ENCODE measurements around the gene ZNF579. TPM values are rescaled to one million over a fixed set of nuclear protein-coding genes. Genes with fewer than 3 reads are reported as not detected.

ZNF579 gene
- total and polyA plus RNA-seq, 2 of the 13 experiments (the other 11 are each of a cell fraction or from before 2014, with no cell fraction given), result 2.1 to 2.9 TPM

DNA sequence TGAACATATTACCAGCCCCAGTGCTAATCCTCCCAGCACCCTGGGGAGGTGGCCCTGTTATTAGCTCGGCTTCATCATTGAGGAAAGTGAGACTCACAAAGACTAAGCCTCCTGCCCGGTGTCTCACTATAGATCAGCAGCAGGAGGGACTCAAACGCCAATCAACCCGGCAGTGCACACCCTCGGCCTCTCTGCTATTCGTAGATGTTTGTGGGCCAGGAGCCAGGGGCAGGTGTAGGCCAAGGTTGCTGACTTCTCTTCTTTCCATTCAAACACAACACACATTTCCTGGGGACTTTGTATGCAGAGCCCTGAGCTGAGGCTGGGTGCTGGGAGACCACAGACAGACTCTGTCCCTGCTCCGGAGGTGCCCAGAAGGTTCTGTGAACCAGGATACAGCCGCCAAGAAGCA is 25.9 kb downstream of the ZNF579 start (continued):
- no peak for TF ChIP-seq ZNF639 (CRISPR knock-in tag; conservative IDR thresholded peaks at IDR 0.05)
- TF ChIP-seq KDM2A (CRISPR knock-in tag; IDR thresholded peaks at IDR 0.05; ENCODE audit: borderline replicate concordance, low read depth), result peak; percentile 49
- TF ChIP-seq ZNF138 (CRISPR knock-in tag; IDR thresholded peaks at IDR 0.05; ENCODE audit: low read depth), result no peak
- peak; percentile 47; the same call in 1 of the 2 replicates for TF ChIP-seq MEF2D (CRISPR knock-in tag; IDR thresholded peaks at IDR 0.05)
- TF ChIP-seq, protein P1, sequence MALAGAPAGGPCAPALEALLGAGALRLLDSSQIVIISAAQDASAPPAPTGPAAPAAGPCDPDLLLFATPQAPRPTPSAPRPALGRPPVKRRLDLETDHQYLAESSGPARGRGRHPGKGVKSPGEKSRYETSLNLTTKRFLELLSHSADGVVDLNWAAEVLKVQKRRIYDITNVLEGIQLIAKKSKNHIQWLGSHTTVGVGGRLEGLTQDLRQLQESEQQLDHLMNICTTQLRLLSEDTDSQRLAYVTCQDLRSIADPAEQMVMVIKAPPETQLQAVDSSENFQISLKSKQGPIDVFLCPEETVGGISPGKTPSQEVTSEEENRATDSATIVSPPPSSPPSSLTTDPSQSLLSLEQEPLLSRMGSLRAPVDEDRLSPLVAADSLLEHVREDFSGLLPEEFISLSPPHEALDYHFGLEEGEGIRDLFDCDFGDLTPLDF (CRISPR knock-in tag; IDR thresholded peaks at IDR 0.05), result no peak
- TF ChIP-seq FOXO1 (CRISPR knock-in tag; IDR thresholded peaks at IDR 0.05), result peak; percentile 49; the same call in 1 of the 2 replicates
- TF ChIP-seq, protein P2, sequence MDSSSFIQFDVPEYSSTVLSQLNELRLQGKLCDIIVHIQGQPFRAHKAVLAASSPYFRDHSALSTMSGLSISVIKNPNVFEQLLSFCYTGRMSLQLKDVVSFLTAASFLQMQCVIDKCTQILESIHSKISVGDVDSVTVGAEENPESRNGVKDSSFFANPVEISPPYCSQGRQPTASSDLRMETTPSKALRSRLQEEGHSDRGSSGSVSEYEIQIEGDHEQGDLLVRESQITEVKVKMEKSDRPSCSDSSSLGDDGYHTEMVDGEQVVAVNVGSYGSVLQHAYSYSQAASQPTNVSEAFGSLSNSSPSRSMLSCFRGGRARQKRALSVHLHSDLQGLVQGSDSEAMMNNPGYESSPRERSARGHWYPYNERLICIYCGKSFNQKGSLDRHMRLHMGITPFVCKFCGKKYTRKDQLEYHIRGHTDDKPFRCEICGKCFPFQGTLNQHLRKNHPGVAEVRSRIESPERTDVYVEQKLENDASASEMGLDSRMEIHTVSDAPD (CRISPR knock-in tag; IDR thresholded peaks at IDR 0.05), result no peak
- no peak for TF ChIP-seq ZNF552 (CRISPR knock-in tag; IDR thresholded peaks at IDR 0.05; ENCODE audit: borderline replicate concordance)
- no peak for TF ChIP-seq CTCF (CRISPR knock-in tag; IDR thresholded peaks at IDR 0.05)
- peak; percentile 77; the same call in 1 of the 2 replicates for TF ChIP-seq RARA (CRISPR knock-in tag; IDR thresholded peaks at IDR 0.05)
- TF ChIP-seq AHR (CRISPR knock-in tag; IDR thresholded peaks at IDR 0.05), result no peak
- TF ChIP-seq ZBTB21 (CRISPR knock-in tag; IDR thresholded peaks at IDR 0.05), result no peak
- no peak for TF ChIP-seq ZNF670 (CRISPR knock-in tag; IDR thresholded peaks at IDR 0.05; ENCODE audit: borderline replicate concordance)
- TF ChIP-seq, protein P3, sequence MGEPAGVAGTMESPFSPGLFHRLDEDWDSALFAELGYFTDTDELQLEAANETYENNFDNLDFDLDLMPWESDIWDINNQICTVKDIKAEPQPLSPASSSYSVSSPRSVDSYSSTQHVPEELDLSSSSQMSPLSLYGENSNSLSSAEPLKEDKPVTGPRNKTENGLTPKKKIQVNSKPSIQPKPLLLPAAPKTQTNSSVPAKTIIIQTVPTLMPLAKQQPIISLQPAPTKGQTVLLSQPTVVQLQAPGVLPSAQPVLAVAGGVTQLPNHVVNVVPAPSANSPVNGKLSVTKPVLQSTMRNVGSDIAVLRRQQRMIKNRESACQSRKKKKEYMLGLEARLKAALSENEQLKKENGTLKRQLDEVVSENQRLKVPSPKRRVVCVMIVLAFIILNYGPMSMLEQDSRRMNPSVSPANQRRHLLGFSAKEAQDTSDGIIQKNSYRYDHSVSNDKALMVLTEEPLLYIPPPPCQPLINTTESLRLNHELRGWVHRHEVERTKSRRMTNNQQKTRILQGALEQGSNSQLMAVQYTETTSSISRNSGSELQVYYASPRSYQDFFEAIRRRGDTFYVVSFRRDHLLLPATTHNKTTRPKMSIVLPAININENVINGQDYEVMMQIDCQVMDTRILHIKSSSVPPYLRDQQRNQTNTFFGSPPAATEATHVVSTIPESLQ (CRISPR knock-in tag; conservative IDR thresholded peaks at IDR 0.05), result no peak
- TF ChIP-seq ATM (IDR thresholded peaks at IDR 0.05; ENCODE audit: borderline replicate concordance), result no peak
- no peak for TF ChIP-seq DR1 (CRISPR knock-in tag; IDR thresholded peaks at IDR 0.05)
- TF ChIP-seq, protein P4, sequence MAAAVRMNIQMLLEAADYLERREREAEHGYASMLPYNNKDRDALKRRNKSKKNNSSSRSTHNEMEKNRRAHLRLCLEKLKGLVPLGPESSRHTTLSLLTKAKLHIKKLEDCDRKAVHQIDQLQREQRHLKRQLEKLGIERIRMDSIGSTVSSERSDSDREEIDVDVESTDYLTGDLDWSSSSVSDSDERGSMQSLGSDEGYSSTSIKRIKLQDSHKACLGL (CRISPR knock-in tag; IDR thresholded peaks at IDR 0.05), result no peak
- TF ChIP-seq, protein P5, sequence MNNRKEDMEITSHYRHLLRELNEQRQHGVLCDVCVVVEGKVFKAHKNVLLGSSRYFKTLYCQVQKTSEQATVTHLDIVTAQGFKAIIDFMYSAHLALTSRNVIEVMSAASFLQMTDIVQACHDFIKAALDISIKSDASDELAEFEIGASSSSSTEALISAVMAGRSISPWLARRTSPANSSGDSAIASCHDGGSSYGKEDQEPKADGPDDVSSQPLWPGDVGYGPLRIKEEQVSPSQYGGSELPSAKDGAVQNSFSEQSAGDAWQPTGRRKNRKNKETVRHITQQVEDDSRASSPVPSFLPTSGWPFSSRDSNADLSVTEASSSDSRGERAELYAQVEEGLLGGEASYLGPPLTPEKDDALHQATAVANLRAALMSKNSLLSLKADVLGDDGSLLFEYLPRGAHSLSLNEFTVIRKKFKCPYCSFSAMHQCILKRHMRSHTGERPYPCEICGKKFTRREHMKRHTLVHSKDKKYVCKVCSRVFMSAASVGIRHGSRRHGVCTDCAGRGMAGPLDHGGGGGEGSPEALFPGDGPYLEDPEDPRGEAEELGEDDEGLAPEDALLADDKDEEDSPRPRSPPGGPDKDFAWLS (CRISPR knock-in tag; IDR thresholded peaks at IDR 0.05; ENCODE audit: borderline replicate concordance), result no peak
- TF ChIP-seq SMAD3 (CRISPR knock-in tag; IDR thresholded peaks at IDR 0.05), result no peak
- TF ChIP-seq KLF11 (CRISPR knock-in tag; IDR thresholded peaks at IDR 0.05), result no peak
- no peak for TF ChIP-seq ZFP37 (CRISPR knock-in tag; IDR thresholded peaks at IDR 0.05; ENCODE audit: borderline replicate concordance)
